Fibroblast of lung (primary cell): ENCODE data around the gene ELMOD3. TPM values are rescaled to one million over a fixed set of nuclear protein-coding genes. Genes with fewer than 3 reads are reported as not detected.
"Not testable (repeated sequence)": the region's sequence is repeated elsewhere in the genome, so short reads cannot be mapped to it uniquely, and the experiment has no call there.

Experiments used
- DNase-seq, 2 donors: peaks; one replicate each; pipeline versions ENCODE4 v3.0.0 to v3.0.0-alpha.2; 2010; ENCODE audit warnings: low read depth in 2 of 2
- H2AFZ ChIP-seq: 2 replicates; pipeline ENCODE4 v1.5.1; 2012; ENCODE audit warnings: low read length, control low read depth, inconsistent platforms
- H3K27ac ChIP-seq: 2 replicates; pipeline ENCODE4 v1.5.1; 2011; ENCODE audit warnings: low read length, control low read depth; ENCODE audit not compliant: insufficient read depth
- H3K27me3 ChIP-seq: 2 replicates; pipeline ENCODE4 v1.5.1; 2011; ENCODE audit warnings: mild to moderate bottlenecking, low read length; ENCODE audit not compliant: control insufficient read depth, insufficient read depth
- H3K36me3 ChIP-seq: 2 replicates; pipeline ENCODE4 v1.5.1; 2011; ENCODE audit warnings: low read length; ENCODE audit not compliant: control insufficient read depth, insufficient read depth
- H3K4me1 ChIP-seq: 2 replicates; pipeline ENCODE4 v1.5.1; 2011; ENCODE audit warnings: low read length; ENCODE audit not compliant: control insufficient read depth, insufficient read depth; ENCODE audit errors: extremely low read depth
- H3K4me2 ChIP-seq: 2 replicates; pipeline ENCODE4 v1.5.1; 2011; ENCODE audit warnings: low read length, control low read depth; ENCODE audit not compliant: insufficient read depth; ENCODE audit errors: extremely low read depth
- H3K4me3 ChIP-seq, 4 experiments: fragments of 200-600 bp in 1 of 4; sonication (generic) in 1 of 4; replicated peaks in 1 of 4; 2 replicates each; pipeline ENCODE4 v1.5.1; 2011 to 2016; ENCODE audit warnings: low read length in 4 of 4, low read depth in 3 of 4, mild to moderate bottlenecking in 3 of 4, control low read depth in 2 of 4, inconsistent platforms in 1 of 4, mixed read lengths in 1 of 4; ENCODE audit not compliant: insufficient read depth in 1 of 4; ENCODE audit errors: control extremely low read depth in 1 of 4
- H3K79me2 ChIP-seq: 2 replicates; pipeline ENCODE4 v1.5.1; 2012; ENCODE audit warnings: mild to moderate bottlenecking, low read length, inconsistent platforms; ENCODE audit not compliant: control insufficient read depth, insufficient read depth
- H3K9ac ChIP-seq: 2 replicates; pipeline ENCODE4 v1.5.1; 2011; ENCODE audit warnings: mild to moderate bottlenecking, low read length, control low read depth; ENCODE audit not compliant: insufficient read depth
- H3K9me3 ChIP-seq: 2 replicates; pipeline ENCODE4 v1.5.1; 2012; ENCODE audit warnings: low read depth, low read length; ENCODE audit not compliant: control insufficient read depth, insufficient read depth
- H4K20me1 ChIP-seq: 2 replicates; pipeline ENCODE4 v1.5.1; 2011; ENCODE audit warnings: low read length; ENCODE audit not compliant: control insufficient read depth, insufficient read depth; ENCODE audit errors: extremely low read depth
- CTCF ChIP-seq, 2 donors: IDR thresholded peaks in 1 of 2; conservative IDR thresholded peaks in 1 of 2; 1 replicate in 1 of 2; 2 replicates in 1 of 2; pipeline ENCODE4 v1.5.1; 2011 to 2012; ENCODE audit warnings: low read length in 2 of 2, control low read depth in 1 of 2, inconsistent platforms in 1 of 2, low read depth in 1 of 2, mild to moderate bottlenecking in 1 of 2
- EZH2 ChIP-seq: IDR thresholded peaks from 2 replicates; pipeline ENCODE4 v1.5.1; 2012; ENCODE audit warnings: low read length, control low read depth, mild to moderate bottlenecking; ENCODE audit errors: missing control alignments
- polyA plus RNA-seq, 2 donors: library from polyadenylated mRNA; depleted of rRNA in 1 of 2; stranded (reverse) in 1 of 2; unstranded in 1 of 2; fragments of >200 nt; gene quantifications; 2 replicates each; pipeline ENCODE4 v1.2.1, GENCODE V29; 2011 to 2012; ENCODE audit warnings: missing spikeins in 1 of 2
- total RNA-seq: library from RNA; depleted of rRNA; stranded (reverse); fragments of >200 nt; gene quantifications from 2 replicates; pipeline ENCODE4 v1.2.1, GENCODE V29; 2014

Gene ELMOD3
- total and polyA plus RNA-seq, 2 donors (not counting 1 experiment from before 2014, with no cell fraction given), result 13.0 to 27.9 TPM

GRCh38 chr2:85357736-85358135 lies 3.2 kb downstream of the ELMOD3 start:
- H2AFZ ChIP-seq, result no peak overlapping the region
- no peak overlapping the region for H3K27ac ChIP-seq
- H3K4me1 ChIP-seq, result peaks cover 4% of the 10 kb centered on the region
- H3K27me3 ChIP-seq, result no peaks in the 10 kb centered on the region
- H3K4me3 ChIP-seq, result no peak overlapping the region
- TF ChIP-seq CTCF (conservative IDR thresholded peaks at IDR 0.05 in 1 of 2, IDR thresholded peaks at IDR 0.05 in 1 of 2; ENCODE audit: low read depth in 1 of 2, low read length in 2 of 2) (no peak), EZH2 (no peak)
- H4K20me1 ChIP-seq, result no peaks in the 10 kb centered on the region
- peaks cover 7% of the 10 kb centered on the region for H3K36me3 ChIP-seq
- H3K79me2 ChIP-seq, result peaks cover 22% of the 10 kb centered on the region
- no peak for DNase-seq
- H3K9me3 ChIP-seq, result no peaks in the 10 kb centered on the region
- H3K9ac ChIP-seq, result no peak overlapping the region
- H3K4me2 ChIP-seq, result no peak overlapping the region

- not testable (repeated sequence) for H2AFZ ChIP-seq, H3K79me2 ChIP-seq, H3K9ac ChIP-seq, H4K20me1 ChIP-seq, H3K4me2 ChIP-seq, DNase-seq, H3K27ac ChIP-seq, H3K4me3 ChIP-seq, H3K36me3 ChIP-seq, H3K4me1 ChIP-seq, H3K27me3 ChIP-seq, H3K9me3 ChIP-seq
Observed at GRCh38 chr2:85362653-85363387, 8.3 kb downstream of the ELMOD3 start.

GRCh38 chr2:85367180-85367579 lies 12.6 kb downstream of the ELMOD3 start:
- Histone ChIP-seq H3K9me3 (no peaks in the 10 kb centered on the region), H3K4me3 (no peak overlapping the region)
- DNase-seq, result no peak

More at GRCh38 chr2:85367180-85367579, 12.6 kb downstream of the ELMOD3 start:
- TF ChIP-seq CTCF (conservative IDR thresholded peaks at IDR 0.05 in 1 of 2, IDR thresholded peaks at IDR 0.05 in 1 of 2; ENCODE audit: low read depth in 1 of 2, low read length in 2 of 2) (no peak), EZH2 (no peak)
- no peak overlapping the region for H2AFZ ChIP-seq
- no peaks in the 10 kb centered on the region for H4K20me1 ChIP-seq
- peaks cover 1% of the 10 kb centered on the region for H3K36me3 ChIP-seq
- H3K9ac ChIP-seq, result no peak overlapping the region
- no peaks in the 10 kb centered on the region for H3K79me2 ChIP-seq
- H3K27ac ChIP-seq, result no peak overlapping the region
- no peaks in the 10 kb centered on the region for H3K4me1 ChIP-seq
- H3K4me2 ChIP-seq, result no peak overlapping the region
- no peaks in the 10 kb centered on the region for H3K27me3 ChIP-seq
